GM03348 (cell line): ENCODE results near the gene CHRNA3.
"Not testable (repeated sequence)": the region's sequence is repeated elsewhere in the genome, so short reads cannot be mapped to it uniquely, and the experiment has no call there.

Source experiments
- DNase-seq: peaks from one replicate; pipeline ENCODE4 v3.0.0; 2012; ENCODE audit warnings: low spot score

CHRNA3 gene

GRCh38 chr15:78560201-78560600 lies 60.6 kb downstream of the CHRNA3 start:
- DNase-seq = not testable (repeated sequence)

- DNase-seq = no peak
Measured at GRCh38 chr15:78552597-78552996, 68.2 kb downstream of the CHRNA3 start.

- DNase-seq = no peak
Measured at GRCh38 chr15:78551902-78552301, 68.9 kb downstream of the CHRNA3 start.

- no peak for DNase-seq
Measured at GRCh38 chr15:78550815-78551214, 70.0 kb downstream of the CHRNA3 start.

GRCh38 chr15:78550194-78550593 lies 70.6 kb downstream of the CHRNA3 start:
- no peak for DNase-seq
